SIG-M5 treated with dmso at 0.1 percent for 504 hours (cell line): ENCODE results near the gene NIT1.
A peak's percentile ranks its signal among the peaks of the same experiment; 100 is the strongest.

Experiments
- DNase-seq: peaks from one replicate; lab custom pipeline; 2025; ENCODE audit not compliant: unreplicated experiment; lab: John Stamatoyannopoulos, UW

The NIT1 gene, protein sequence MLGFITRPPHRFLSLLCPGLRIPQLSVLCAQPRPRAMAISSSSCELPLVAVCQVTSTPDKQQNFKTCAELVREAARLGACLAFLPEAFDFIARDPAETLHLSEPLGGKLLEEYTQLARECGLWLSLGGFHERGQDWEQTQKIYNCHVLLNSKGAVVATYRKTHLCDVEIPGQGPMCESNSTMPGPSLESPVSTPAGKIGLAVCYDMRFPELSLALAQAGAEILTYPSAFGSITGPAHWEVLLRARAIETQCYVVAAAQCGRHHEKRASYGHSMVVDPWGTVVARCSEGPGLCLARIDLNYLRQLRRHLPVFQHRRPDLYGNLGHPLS

DNA sequence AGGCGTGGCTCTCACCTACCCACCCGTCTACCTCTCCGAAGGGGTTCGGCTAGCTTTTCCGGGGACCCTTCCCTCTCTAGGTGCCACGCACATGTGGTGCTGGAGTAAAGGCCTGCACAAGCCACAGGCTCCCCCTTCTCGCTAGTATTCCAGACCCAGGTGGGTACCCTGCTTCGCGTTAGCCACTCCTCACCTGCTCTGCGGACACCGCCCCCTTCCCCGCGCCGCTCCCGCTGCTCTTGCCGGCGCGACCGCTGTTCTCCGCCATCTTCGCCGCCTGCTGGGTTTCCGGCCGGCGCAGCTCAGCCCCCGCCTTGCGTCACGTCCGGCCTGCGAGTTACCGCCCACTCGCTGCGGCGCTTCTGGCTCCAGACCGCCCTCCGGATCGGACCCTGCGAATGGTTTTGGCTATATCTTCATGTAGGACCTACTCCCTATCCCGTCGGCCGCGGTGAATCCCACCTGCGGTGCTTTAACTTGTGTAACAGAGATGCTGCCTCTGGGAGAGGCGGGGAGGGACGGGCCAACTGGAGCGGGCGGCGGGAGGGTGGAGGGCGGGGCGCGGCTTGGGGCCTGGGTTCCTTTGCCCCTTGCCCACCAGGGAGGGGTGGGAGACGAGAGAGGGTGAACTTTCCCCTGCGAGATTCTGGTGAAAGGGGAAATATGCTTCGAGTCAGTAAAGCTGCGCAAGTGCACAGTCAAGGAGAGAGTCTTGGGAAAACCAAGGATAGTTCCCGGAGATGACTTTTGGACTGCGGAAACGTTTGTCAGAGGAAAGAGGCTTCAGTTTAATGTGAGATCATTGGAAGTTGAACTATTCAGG lies at the start of gene NIT1, which contains the start of gene PFDN2:
NIT1 (plus strand) TSS at position 347 of the 823 bp plus-strand sequence; CDS start at position 419, 72 bp downstream.
PFDN2 (minus strand) TSS at position 279 of the 823 bp plus-strand sequence; CDS start at position 268, 11 bp downstream.
- peak; percentile 81 for DNase-seq

GRCh38 chr1:161068306-161069234 lies 49.3 kb upstream of the NIT1 start:
- peak; percentile 98 for DNase-seq

- DNase-seq = no peak
Observed at GRCh38 chr1:161069241-161069640, 48.7 kb upstream of the NIT1 start.

- DNase-seq = peak; percentile 98
Observed at GRCh38 chr1:161069731-161070270, 48.1 kb upstream of the NIT1 start, which contains the start of gene ARHGAP30. TSS of gene ARHGAP30 (minus strand) at chr1:161069891. CDS start at chr1:161069624, 267 bp downstream.

DNA sequence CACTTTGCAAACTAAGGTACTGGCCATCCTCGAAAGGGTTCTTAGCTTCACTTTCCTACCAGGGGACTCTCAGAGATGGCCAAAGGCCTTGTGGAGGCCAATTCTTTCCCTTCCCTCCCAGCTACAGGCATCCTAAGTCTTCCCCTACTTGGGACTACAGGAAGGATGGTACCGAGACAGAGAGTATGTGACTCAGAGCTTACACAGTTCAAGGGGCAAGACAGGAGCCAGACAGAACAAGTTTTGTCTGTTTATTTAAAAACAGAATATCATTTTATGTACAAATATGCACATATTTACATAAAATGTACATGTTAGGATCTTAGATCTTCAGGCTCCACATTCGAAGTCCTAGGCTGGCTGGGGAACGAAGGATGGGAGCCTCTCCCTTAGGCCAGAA lies 47.1 kb upstream of the NIT1 start:
- no peak for DNase-seq

DNA sequence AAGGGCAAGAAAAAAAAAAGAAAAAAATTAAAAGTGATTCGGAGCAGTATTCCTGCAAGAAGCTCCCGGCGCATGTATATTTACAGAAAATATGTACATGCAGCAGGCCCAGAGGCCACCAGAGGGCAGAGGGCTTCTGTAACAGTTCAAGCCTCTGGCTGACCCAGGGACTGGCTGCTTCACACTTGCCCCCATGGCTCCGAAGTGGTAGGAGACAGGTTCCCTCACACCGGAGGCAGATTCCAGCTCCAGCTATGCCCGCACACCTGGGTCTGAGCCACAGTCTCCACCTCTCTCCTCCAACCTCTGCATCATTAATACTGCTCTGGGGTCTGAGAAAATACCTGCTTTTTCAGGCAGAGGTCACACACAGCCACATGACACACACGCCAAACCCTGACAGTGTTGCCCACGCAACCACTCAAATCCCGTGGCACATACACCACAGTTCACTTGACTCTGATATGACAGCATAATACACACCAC lies 46.0 kb upstream of the NIT1 start:
- peak; percentile 56 for DNase-seq

- DNase-seq = no peak
Observed at GRCh38 chr1:161072751-161073449, 45.0 kb upstream of the NIT1 start.

DNA sequence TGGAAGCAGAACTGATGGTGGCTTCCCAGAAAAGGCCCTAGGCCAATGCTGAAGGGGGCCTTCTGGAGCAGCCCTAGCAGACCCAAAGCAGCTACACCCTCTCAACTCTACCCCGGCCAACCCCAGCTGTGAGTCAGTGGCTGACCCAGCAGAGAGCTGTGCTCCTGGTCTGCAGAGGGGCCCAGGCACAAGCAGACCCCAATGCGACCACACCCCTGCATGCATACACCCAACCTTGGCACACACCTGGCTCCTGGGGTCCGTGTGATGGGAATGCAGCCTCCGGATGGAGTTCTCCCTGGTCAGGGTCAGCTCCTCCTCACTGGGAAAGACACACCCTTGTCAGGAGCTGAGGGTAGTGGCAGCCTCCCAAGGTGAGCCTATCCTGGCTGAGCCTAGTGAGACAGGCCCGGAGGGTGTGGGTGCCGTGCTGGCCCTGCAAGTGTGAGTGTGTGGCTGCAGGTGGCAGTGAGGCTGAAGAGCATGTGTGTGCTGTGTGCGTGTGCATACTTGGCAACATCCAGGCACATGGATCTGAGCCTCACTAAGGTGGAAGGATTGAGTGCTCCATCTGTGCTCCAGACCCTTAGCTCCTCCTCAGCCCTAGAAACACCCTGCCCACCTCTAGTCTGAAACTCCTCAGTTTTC lies 44.3 kb upstream of the NIT1 start:
- no peak for DNase-seq

DNA sequence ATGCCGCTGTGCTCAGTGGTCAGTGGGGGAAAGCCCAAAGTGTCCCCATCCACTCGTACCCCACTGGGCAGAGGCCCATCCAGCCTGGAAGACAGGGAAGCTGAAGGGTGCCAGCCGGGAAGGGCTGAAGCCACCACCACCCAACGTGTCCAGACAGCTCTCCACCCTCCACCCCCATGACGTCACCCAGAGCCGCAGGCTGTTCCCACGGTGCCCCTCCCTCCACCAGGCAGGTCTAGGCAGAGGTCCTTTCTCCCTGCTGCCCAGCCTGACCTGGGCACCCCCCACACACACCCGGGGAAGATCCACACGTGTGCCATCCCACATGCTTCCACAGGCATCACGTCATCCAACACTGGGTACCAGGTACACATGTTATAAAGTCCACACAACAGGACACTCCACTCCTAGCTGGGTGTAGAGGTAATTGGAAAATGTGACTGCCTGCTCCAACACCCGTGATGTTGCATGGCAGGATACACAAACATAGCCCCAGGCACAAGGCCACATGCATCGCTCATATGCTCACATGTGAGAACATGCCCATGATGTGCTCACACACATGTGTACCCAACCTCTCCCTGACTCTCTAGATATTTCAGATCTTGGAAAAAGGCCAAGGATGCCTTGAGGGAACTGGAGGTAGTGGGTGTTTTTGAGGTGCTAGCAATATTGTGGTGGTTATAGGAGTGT lies 43.1 kb upstream of the NIT1 start:
- no peak for DNase-seq

- no peak for DNase-seq
Observed at GRCh38 chr1:161076410-161076809, 41.5 kb upstream of the NIT1 start.

DNA sequence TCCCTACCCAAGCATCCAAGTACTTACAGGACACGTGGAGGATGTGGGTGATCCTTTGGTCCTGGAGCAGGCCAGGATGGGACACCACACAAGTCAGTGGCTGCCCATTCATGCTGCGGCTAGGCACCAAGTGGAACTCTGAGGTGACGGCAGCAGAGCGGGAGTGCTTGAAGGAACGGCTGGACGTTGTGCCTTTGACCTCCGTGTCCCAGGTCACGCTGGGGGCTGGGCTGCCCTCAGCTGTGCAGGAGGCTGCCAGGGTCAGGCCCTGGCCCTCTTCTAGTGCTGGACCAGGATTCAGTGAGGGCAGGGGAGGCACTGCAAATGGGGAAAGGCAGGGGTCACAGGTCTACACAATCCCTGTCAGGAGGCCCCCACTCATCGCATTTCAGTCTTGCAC lies 40.5 kb upstream of the NIT1 start:
- DNase-seq = no peak

- DNase-seq = no peak
Observed at GRCh38 chr1:161079436-161080110, 38.3 kb upstream of the NIT1 start.

DNA sequence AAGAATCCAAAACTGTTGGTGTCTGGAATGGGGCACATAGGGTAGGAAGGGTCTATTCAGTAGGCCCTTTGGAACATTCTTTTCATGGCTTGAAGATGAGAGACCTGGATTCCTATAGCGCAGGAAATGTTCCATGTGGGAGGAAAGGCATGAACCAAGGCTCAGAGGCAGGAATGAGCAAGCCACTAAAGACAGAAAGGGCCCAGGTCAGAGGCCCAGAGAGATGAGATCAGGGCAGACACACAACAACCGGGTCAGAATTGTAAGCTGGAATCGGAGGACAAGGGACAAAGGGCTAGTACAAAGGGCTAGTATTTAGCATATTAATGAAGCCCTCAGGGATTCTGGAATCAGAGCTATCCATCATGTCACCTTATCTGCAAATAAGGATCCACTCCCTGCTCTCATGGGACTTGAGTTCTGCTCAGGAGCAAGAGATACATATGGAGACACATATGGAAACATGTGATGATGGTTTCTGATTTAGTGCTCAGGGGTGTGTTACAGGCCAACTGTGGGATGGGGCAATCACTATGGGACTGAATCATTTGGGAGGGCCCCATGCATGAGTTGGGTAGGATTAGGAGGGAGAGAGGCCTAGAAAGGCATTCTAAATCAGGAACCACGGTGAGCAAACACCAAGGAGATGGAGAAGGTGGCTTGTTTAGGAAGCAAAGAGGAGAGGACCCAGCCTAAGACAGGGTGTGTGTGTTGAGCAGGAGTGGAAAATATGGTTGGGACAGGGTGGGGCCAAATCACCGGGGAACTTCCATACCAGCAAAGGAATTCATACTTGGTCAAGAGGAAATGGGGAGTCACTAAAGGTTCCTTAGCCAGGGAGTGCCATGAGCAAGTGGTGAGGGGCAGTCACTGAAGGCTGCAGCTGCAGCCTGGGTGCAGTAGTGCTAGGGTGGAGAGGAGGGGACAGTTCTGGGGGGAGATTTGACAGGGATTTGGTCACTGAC lies 37.2 kb upstream of the NIT1 start:
- no peak for DNase-seq

GRCh38 chr1:161081519-161081918 lies 36.4 kb upstream of the NIT1 start:
- no peak for DNase-seq

DNA sequence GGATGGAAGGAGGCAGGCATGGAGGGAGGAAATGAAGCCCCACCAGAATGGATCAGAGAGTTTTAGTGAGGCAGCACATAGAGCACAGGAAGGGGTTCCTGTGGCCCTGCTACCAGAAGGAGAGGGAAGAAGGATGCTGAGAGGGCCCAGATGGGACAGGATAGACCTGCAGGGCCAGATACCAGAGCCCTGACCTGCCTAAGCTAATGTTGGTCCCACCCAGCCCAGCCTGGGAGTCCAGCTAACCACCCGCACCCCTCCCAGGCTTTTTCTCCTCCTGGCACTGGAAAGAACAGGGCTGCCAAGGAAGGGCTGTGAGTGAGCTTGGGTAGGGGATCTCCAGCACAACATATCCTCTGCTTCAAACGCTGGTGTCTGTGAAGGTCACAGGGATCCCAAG lies 35.4 kb upstream of the NIT1 start:
- DNase-seq = no peak

DNA sequence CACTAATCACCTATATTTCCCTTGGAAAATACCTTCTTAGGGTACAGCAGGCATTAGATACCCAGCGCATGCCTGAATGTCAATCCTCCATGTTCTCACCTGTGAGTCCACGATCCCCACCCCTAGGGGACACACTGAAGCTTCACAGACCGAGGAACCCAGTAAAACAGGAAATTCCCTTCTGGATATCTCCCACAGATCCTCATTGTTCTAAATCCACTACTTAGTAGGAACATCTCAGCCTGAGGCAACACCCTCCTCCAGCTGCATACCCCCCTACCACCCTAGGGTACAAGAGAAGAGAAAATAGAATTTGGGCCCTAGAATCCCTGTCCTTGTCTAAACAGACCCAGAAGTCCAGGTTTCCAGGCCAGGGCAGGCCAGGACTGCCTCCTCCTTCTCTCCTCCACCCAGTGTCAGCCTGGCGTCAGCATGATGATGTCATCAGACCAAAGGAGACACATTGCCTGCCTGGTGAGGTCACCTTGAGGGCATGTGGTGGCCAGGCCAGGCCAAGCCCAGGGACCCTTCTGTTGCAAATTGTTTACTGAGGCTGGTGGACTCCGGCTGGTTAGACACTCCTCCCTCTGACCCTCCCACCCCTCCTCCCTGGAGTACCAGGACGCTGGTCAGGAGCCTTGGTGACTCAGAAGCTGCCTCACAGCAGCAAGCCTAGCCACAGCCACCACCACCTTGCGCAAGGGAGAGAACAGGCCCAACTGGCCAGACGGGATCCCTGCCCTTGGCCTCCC lies 34.7 kb upstream of the NIT1 start:
- DNase-seq = peak; percentile 85
